ENCODE results near the gene LEKR1.

LEKR1 gene

GRCh38 chr3:157001221-157001957 lies 175.2 kb downstream of the LEKR1 start:
- DNase-seq, result no peak

- no peak for DNase-seq
Observed at GRCh38 chr3:157021679-157022078, 195.5 kb downstream of the LEKR1 start.

GRCh38 chr3:157023226-157023625 lies 197.1 kb downstream of the LEKR1 start:
- DNase-seq, result no peak

GRCh38 chr3:157026091-157026490 lies 199.9 kb downstream of the LEKR1 start:
- DNase-seq, result no peak

GRCh38 chr3:157027861-157028745 lies 201.9 kb downstream of the LEKR1 start:
- no peak for DNase-seq

GRCh38 chr3:157029365-157029790 lies 203.2 kb downstream of the LEKR1 start:
- DNase-seq, result no peak

- no peak for DNase-seq
Observed at GRCh38 chr3:157030712-157031111, 204.6 kb downstream of the LEKR1 start.

GRCh38 chr3:157033001-157033400 lies 206.8 kb downstream of the LEKR1 start:
- DNase-seq, result no peak

GRCh38 chr3:157040456-157040855 lies 214.3 kb downstream of the LEKR1 start:
- DNase-seq, result no peak

GRCh38 chr3:157042226-157042625 lies 216.1 kb downstream of the LEKR1 start:
- no peak for DNase-seq

- DNase-seq, result no peak
Observed at GRCh38 chr3:157043771-157044170, 217.6 kb downstream of the LEKR1 start.

GRCh38 chr3:157045238-157045850 lies 219.2 kb downstream of the LEKR1 start:
- no peak for DNase-seq

- no peak for DNase-seq
Observed at GRCh38 chr3:157046520-157046919, 220.4 kb downstream of the LEKR1 start.

- no peak for DNase-seq
Observed at GRCh38 chr3:157051055-157051454, 224.9 kb downstream of the LEKR1 start.

GRCh38 chr3:157051591-157051990 lies 225.4 kb downstream of the LEKR1 start:
- no peak for DNase-seq

GRCh38 chr3:157056035-157056434 lies 229.9 kb downstream of the LEKR1 start:
- no peak for DNase-seq

GRCh38 chr3:157058392-157059071 lies 232.4 kb downstream of the LEKR1 start:
- DNase-seq, result no peak

- no peak for DNase-seq
Observed at GRCh38 chr3:157059181-157059580, 233.0 kb downstream of the LEKR1 start.

GRCh38 chr3:157059661-157060060 lies 233.5 kb downstream of the LEKR1 start:
- no peak for DNase-seq

GRCh38 chr3:157061265-157061664 lies 235.1 kb downstream of the LEKR1 start:
- no peak for DNase-seq

- no peak for DNase-seq
Observed at GRCh38 chr3:157063469-157063868, 237.3 kb downstream of the LEKR1 start.

- DNase-seq, result no peak
Observed at GRCh38 chr3:157063926-157064325, 237.8 kb downstream of the LEKR1 start.

GRCh38 chr3:157064402-157064801 lies 238.2 kb downstream of the LEKR1 start:
- no peak for DNase-seq

Measured in GDM1 (cell line).